ENCODE results near the gene GGACT. TPM values are rescaled to one million over a fixed set of nuclear protein-coding genes. Genes with fewer than 3 reads are reported as not detected.
A peak's percentile ranks its signal among the peaks of the same experiment; 100 is the strongest.
"Not testable (repeated sequence)": the region's sequence is repeated elsewhere in the genome, so short reads cannot be mapped to it uniquely, and the experiment has no call there.

GGACT gene
- total RNA-seq, 1 donor from 2014 or later, result 5.2 TPM

DNA sequence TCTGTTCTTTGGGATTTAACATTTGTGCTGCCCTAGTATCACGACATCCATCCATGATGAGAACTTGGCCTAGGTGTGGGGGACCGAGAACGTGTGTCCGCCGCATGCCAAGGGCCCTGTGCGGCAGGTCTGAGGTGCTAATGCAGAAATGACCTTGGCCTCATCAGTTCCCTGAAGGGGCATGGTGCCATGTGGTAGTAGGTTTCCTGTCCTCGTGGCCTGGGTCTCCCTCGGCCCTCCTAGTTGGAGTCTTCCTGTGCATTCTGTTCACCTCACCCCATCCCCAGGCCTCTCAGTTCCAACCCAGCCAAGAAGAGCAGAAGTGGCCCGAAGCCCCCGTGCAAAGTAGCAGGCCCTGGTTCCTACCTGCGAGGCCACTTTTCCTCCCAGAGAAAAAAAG is 59.8 kb downstream of the GGACT start:
- DNase-seq, result no peak
- Mint-ChIP-seq H3K27ac (ENCODE audit: unreplicated experiment) (peak overlapping the region; percentile 40), H3K9me3 (ENCODE audit: unreplicated experiment) (peaks cover 5% of the 10 kb centered on the region), H3K36me3 (ENCODE audit: unreplicated experiment) (peaks cover 3% of the 10 kb centered on the region), H3K4me1 (ENCODE audit: low read depth, unreplicated experiment) (peaks cover 33% of the 10 kb centered on the region), H3K4me3 (ENCODE audit: unreplicated experiment) (no peak overlapping the region), H3K27me3 (ENCODE audit: unreplicated experiment) (peaks cover 6% of the 10 kb centered on the region)
- TF ChIP-seq, protein P1, sequence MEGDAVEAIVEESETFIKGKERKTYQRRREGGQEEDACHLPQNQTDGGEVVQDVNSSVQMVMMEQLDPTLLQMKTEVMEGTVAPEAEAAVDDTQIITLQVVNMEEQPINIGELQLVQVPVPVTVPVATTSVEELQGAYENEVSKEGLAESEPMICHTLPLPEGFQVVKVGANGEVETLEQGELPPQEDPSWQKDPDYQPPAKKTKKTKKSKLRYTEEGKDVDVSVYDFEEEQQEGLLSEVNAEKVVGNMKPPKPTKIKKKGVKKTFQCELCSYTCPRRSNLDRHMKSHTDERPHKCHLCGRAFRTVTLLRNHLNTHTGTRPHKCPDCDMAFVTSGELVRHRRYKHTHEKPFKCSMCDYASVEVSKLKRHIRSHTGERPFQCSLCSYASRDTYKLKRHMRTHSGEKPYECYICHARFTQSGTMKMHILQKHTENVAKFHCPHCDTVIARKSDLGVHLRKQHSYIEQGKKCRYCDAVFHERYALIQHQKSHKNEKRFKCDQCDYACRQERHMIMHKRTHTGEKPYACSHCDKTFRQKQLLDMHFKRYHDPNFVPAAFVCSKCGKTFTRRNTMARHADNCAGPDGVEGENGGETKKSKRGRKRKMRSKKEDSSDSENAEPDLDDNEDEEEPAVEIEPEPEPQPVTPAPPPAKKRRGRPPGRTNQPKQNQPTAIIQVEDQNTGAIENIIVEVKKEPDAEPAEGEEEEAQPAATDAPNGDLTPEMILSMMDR (IDR thresholded peaks at IDR 0.05; ENCODE audit: partially characterized antibody, unreplicated experiment), result no peak

DNA sequence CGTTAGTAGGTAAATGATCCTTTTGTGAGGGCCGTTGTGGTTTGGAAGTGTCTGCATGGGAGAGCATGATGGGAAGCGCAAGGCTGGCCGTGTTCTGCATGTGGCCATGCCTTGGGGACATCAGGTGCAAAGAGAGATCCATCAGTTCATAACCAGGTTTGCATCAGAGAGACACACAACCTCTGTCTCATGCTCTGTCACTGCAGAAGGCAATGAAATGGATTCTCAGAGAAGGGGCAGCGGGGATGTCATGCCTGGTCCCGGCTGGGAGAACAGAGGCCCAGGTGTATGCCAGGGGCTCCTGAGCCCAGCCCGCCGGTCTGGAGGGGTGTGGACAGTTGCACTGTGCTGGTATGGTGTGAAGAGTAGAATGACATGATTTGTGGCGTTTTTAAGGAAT is 60.2 kb downstream of the GGACT start:
- Mint-ChIP-seq H3K4me3 (ENCODE audit: unreplicated experiment) (no peak overlapping the region), H3K4me1 (ENCODE audit: low read depth, unreplicated experiment) (peaks cover 37% of the 10 kb centered on the region), H3K36me3 (ENCODE audit: unreplicated experiment) (peaks cover 3% of the 10 kb centered on the region), H3K9me3 (ENCODE audit: unreplicated experiment) (peaks cover 5% of the 10 kb centered on the region), H3K27ac (ENCODE audit: unreplicated experiment) (no peak overlapping the region), H3K27me3 (ENCODE audit: unreplicated experiment) (peaks cover 6% of the 10 kb centered on the region)
- TF ChIP-seq, protein P1 (IDR thresholded peaks at IDR 0.05; ENCODE audit: partially characterized antibody, unreplicated experiment), result no peak
- no peak for DNase-seq

DNA sequence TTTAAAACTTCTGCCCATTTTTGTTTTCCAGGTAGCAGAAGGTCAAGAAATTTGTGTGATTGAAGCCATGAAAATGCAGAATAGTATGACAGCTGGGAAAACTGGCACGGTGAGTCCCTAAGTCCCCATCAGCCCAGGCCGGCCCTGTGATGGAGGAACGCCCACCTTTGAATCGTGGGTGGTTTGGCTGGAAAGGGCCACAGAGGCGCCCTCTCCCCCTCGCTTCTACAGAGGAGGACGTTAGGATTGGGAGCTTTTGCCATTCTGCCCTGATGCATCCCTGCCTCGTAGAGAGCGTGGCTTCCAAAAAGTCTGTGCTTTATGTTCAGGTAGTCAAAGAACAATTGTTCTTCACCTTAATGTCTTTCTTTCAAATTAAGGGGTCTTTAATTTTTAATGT is 60.9 kb downstream of the GGACT start:
- DNase-seq, result no peak
- Mint-ChIP-seq H3K9me3 (ENCODE audit: unreplicated experiment) (peaks cover 6% of the 10 kb centered on the region), H3K27ac (ENCODE audit: unreplicated experiment) (no peak overlapping the region), H3K4me1 (ENCODE audit: low read depth, unreplicated experiment) (peaks cover 44% of the 10 kb centered on the region), H3K36me3 (ENCODE audit: unreplicated experiment) (peaks cover 3% of the 10 kb centered on the region), H3K4me3 (ENCODE audit: unreplicated experiment) (no peak overlapping the region), H3K27me3 (ENCODE audit: unreplicated experiment) (peaks cover 6% of the 10 kb centered on the region)
- TF ChIP-seq, protein P1 (IDR thresholded peaks at IDR 0.05; ENCODE audit: partially characterized antibody, unreplicated experiment), result no peak

DNA sequence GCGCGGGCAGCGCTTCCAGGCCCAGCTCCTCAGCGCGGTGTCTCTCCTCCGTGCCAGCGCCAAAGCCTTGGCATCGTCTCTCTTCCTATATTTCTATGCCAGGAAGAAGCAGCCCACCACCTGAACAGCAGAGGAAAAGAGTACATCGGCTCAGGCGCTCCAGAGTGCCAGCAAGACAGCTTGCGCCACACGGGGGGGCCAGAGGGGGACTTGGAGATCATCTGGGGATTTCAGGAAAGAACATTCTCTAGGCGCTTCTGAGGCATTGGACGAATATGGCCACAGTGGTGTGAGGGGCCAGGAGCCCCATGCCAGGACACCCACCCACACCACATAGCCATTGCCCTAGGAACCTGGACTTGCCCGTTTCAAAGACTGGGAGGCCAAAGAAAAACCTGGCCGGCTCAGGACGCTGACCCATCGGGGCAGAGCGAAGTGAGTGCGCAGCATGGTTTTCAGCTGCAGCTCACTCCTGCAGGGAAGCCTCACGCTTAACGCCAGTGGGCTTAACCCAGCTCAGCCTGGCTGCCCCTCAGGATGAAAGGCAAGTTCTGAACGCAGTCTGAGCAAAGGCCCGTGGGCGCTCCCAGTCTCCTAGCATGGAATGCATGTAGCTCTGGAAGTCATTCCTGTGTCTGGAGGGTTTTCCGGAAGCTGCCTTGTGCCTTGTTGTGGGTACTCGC is 62.1 kb downstream of the GGACT start:
- no peak overlapping the region for H3K27ac Mint-ChIP-seq (ENCODE audit: unreplicated experiment)
- H3K9me3 Mint-ChIP-seq (ENCODE audit: unreplicated experiment), result peaks cover 4% of the 10 kb centered on the region
- no peak overlapping the region for H3K4me3 Mint-ChIP-seq (ENCODE audit: unreplicated experiment)
- peaks cover 6% of the 10 kb centered on the region for H3K27me3 Mint-ChIP-seq (ENCODE audit: unreplicated experiment)
- DNase-seq, result peak; percentile 66
- peaks cover under 1% of the 10 kb centered on the region for H3K36me3 Mint-ChIP-seq (ENCODE audit: unreplicated experiment)
- peaks cover 54% of the 10 kb centered on the region for H3K4me1 Mint-ChIP-seq (ENCODE audit: low read depth, unreplicated experiment)
- TF ChIP-seq, protein P1 (IDR thresholded peaks at IDR 0.05; ENCODE audit: partially characterized antibody, unreplicated experiment), result no peak

DNA sequence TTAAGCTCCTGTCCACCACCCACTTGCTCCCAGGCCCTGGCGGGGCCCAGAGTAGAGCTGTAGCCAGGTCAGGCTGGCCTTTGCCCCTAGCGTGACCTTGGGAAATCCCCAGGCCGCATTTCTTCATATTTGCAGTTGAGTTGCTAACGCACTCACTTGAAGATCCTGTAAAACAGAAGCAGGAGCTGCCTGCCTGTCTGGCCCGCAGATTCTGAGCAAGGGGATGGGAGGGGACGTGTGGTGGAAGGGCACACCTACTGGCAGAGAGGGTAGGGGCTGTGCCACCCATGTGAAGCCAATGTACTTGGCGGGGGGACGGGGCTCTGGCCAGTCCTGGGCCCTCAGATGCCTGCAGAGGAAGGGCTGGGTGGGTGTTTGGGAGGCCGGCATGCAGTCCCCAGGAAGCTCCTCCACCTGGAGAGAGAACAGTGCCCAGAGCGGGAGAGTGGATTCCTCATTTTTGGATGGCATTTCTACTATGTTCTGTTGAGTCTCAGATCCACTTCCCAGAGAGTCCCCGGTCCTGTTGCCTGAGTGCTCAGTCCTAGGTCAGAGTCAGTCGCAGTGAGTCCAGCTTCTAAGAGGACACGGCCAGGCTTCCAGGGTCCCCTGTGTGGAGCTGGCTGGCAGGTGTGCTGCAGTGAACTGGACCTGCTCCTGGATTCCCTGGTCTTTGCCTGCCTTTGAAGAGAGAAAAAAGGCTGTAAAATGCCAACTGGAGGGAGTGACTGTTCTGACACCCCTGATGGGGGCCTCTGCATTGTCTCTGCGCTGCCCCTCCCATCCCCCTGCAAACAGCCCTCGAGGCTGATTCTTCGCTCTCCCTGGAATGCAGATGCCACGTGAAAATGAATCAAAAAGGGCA is 62.9 kb downstream of the GGACT start:
- no peak for DNase-seq
- Mint-ChIP-seq H3K27me3 (ENCODE audit: unreplicated experiment) (peaks cover 6% of the 10 kb centered on the region), H3K9me3 (ENCODE audit: unreplicated experiment) (peaks cover 4% of the 10 kb centered on the region), H3K27ac (ENCODE audit: unreplicated experiment) (no peak overlapping the region), H3K36me3 (ENCODE audit: unreplicated experiment) (no peaks in the 10 kb centered on the region), H3K4me1 (ENCODE audit: low read depth, unreplicated experiment) (peaks cover 57% of the 10 kb centered on the region), H3K4me3 (ENCODE audit: unreplicated experiment) (no peak overlapping the region)
- TF ChIP-seq, protein P1 (IDR thresholded peaks at IDR 0.05; ENCODE audit: partially characterized antibody, unreplicated experiment), result no peak

DNA sequence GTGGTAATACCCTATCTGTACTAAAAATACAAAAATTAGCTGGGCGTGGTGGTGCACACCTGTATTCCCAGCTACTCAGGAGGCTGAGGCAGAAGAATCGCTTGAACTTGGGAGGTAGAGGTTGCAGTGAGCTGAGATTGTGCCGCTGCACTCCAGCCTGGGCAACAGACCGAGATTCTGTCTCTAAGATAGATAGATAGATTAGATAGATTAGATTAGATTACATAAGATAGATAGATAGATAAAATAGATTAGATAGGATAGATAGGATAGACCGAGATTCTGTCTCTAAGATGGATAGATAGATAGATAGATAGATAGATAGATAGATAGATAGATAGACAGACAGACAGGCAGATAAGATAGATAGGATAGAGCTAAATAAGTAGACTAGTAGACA is 63.9 kb downstream of the GGACT start:
- H3K9me3 Mint-ChIP-seq (ENCODE audit: unreplicated experiment); H3K36me3 Mint-ChIP-seq (ENCODE audit: unreplicated experiment); H3K27me3 Mint-ChIP-seq (ENCODE audit: unreplicated experiment); DNase-seq: not testable (repeated sequence)
- peaks cover 49% of the 10 kb centered on the region for H3K4me1 Mint-ChIP-seq (ENCODE audit: low read depth, unreplicated experiment)
- H3K27ac Mint-ChIP-seq (ENCODE audit: unreplicated experiment), result peak overlapping the region; percentile 29
- peak overlapping the region; percentile 12 for H3K4me3 Mint-ChIP-seq (ENCODE audit: unreplicated experiment)

Measured in glutamatergic neuron (in vitro differentiated cells).